ENCODE data around the gene ZNF329. TPM values are rescaled to one million over a fixed set of nuclear protein-coding genes. Genes with fewer than 3 reads are reported as not detected.

ZNF329 gene
- total and polyA plus RNA-seq, 2 experiments from 2014 or later = 2.7 to 16.9 TPM

GRCh38 chr19:58170860-58171259 is 20.3 kb upstream of the ZNF329 start:
- Histone ChIP-seq H2AFZ (no peak overlapping the region), H3K36me3 (ENCODE audit: insufficient read depth) (0 out of 2 replicates have a peak, but pooled peaks cover 3% of the 10 kb centered on the region), H4K20me1 (replicated peaks; ENCODE audit: insufficient read depth) (no peaks in the 10 kb centered on the region), H3K79me2 (replicated peaks; ENCODE audit: insufficient read depth) (no peaks in the 10 kb centered on the region), H3K4me2 (no peak overlapping the region), H3K9me2 (ENCODE audit: insufficient read depth) (no peaks in the 10 kb centered on the region), H3K4me3 (no peak overlapping the region), H3F3A (replicated peaks; ENCODE audit: low read depth) (no peaks in the 10 kb centered on the region), H3K4me1 (ENCODE audit: insufficient read depth) (no peaks in the 10 kb centered on the region), H3K27ac (ENCODE audit: low read depth) (no peak overlapping the region), H3K27me3 (ENCODE audit: insufficient read depth) (no peaks in the 10 kb centered on the region)
- Mint-ChIP-seq H3K27ac (no peak overlapping the region), H3K4me1 (no peaks in the 10 kb centered on the region), H3K9me3 (peaks cover 87% of the 10 kb centered on the region), H3K4me3 (no peak overlapping the region), H3K27me3 (ENCODE audit: insufficient read depth, low read depth, poor library complexity) (peaks cover 8% of the 10 kb centered on the region), H3K36me3 (ENCODE audit: low read depth) (peaks cover 32% of the 10 kb centered on the region)
- no peak for TF ChIP-seq STAT1 (IDR thresholded peaks at IDR 0.05; ENCODE audit: unreplicated experiment)
- no peak for TF ChIP-seq JUNB (IDR thresholded peaks at IDR 0.05; ENCODE audit: unreplicated experiment)
- TF ChIP-seq ZNF462 (CRISPR knock-in tag; IDR thresholded peaks at IDR 0.05) = no peak
- TF ChIP-seq ZNF114 (CRISPR knock-in tag; IDR thresholded peaks at IDR 0.05) = no peak
- no peak for TF ChIP-seq ZNF331 (CRISPR knock-in tag; IDR thresholded peaks at IDR 0.05; ENCODE audit: low read depth)
- no peak for TF ChIP-seq NANOG (IDR thresholded peaks at IDR 0.05; ENCODE audit: borderline replicate concordance)
- no peak for TF ChIP-seq CTCF (conservative IDR thresholded peaks at IDR 0.05; ENCODE audit: low read depth in 2 of 2)
- TF ChIP-seq POLR2AphosphoS5 (IDR thresholded peaks at IDR 0.05; ENCODE audit: low read depth) = no peak
- no peak for TF ChIP-seq EZH2 (IDR thresholded peaks at IDR 0.05; ENCODE audit: low read depth, unreplicated experiment)
- no peak for TF ChIP-seq ETS1 (IDR thresholded peaks at IDR 0.05)
- no peak for TF ChIP-seq EZH2phosphoT487 (IDR thresholded peaks at IDR 0.05; ENCODE audit: unreplicated experiment)
- TF ChIP-seq REST (IDR thresholded peaks at IDR 0.05; ENCODE audit: unreplicated experiment) = no peak
- no peak for TF ChIP-seq CREB1 (CRISPR knock-in tag; IDR thresholded peaks at IDR 0.05; ENCODE audit: low read depth)
- DNase-seq (ENCODE audit: low spot score) (no peak), ATAC-seq (no peak)
